H9 (cell line): ENCODE data around the gene PTK6. TPM values are rescaled to one million over a fixed set of nuclear protein-coding genes. Genes with fewer than 3 reads are reported as not detected.

Experiments
- DNase-seq: peaks from one replicate; pipeline ENCODE4 v3.0.0-alpha.2; 2017
- H2AFZ ChIP-seq: one replicate; pipeline ENCODE4 v1.6.1; 2013; ENCODE audit warnings: mild to moderate bottlenecking, low read length, control low read depth, moderate library complexity
- H2AK5ac ChIP-seq: 2 replicates; pipeline ENCODE4 v1.6.1; 2013; ENCODE audit warnings: low read length, control low read depth, mixed read lengths; ENCODE audit not compliant: insufficient read length
- H2BK120ac ChIP-seq: one replicate; pipeline ENCODE4 v1.6.1; 2013; ENCODE audit warnings: low read depth, mild to moderate bottlenecking, low read length, control low read depth, inconsistent platforms; ENCODE audit not compliant: poor library complexity, severe bottlenecking
- H2BK12ac ChIP-seq: 2 replicates; pipeline ENCODE4 v1.6.1; 2013; ENCODE audit warnings: low read length, control low read depth, mixed read lengths, low read depth; ENCODE audit not compliant: insufficient read length
- H2BK15ac ChIP-seq: 2 replicates; pipeline ENCODE4 v1.6.1; 2013; ENCODE audit warnings: low read depth, low read length, control low read depth
- H2BK20ac ChIP-seq: one replicate; pipeline ENCODE4 v1.6.1; 2013; ENCODE audit warnings: low read depth, mild to moderate bottlenecking, low read length, control low read depth, inconsistent platforms; ENCODE audit not compliant: poor library complexity, severe bottlenecking
- H2BK5ac ChIP-seq: 2 replicates; pipeline ENCODE4 v1.6.1; 2013; ENCODE audit warnings: low read length, control low read depth, mixed read lengths; ENCODE audit not compliant: insufficient read length
- H3K14ac ChIP-seq: 2 replicates; pipeline ENCODE4 v1.6.1; 2013; ENCODE audit warnings: low read length, control low read depth; ENCODE audit not compliant: insufficient read depth
- H3K18ac ChIP-seq: 2 replicates; pipeline ENCODE4 v1.6.1; 2013; ENCODE audit warnings: low read depth, mild to moderate bottlenecking, mixed read lengths, low read length, control low read depth; ENCODE audit not compliant: insufficient read length
- H3K23ac ChIP-seq: 2 replicates; pipeline ENCODE4 v1.6.1; 2013; ENCODE audit warnings: low read length, control low read depth, mixed read lengths, low read depth; ENCODE audit not compliant: insufficient read length
- H3K23me2 ChIP-seq: 2 replicates; pipeline ENCODE4 v1.6.1; 2013; ENCODE audit warnings: low read depth, mild to moderate bottlenecking, mixed read lengths, low read length, control low read depth; ENCODE audit not compliant: insufficient read length, poor library complexity, severe bottlenecking
- H3K27ac ChIP-seq: 2 replicates; pipeline ENCODE4 v1.5.1; 2013; ENCODE audit warnings: low read length, control low read depth, mixed read lengths, low read depth; ENCODE audit not compliant: insufficient read length
- H3K27me3 ChIP-seq: 2 replicates; pipeline ENCODE4 v1.6.1; 2013; ENCODE audit warnings: low read length, control low read depth, inconsistent platforms; ENCODE audit not compliant: insufficient read depth
- H3K4ac ChIP-seq: 2 replicates; pipeline ENCODE4 v1.6.1; 2013; ENCODE audit warnings: low read depth, mild to moderate bottlenecking, control low read depth, inconsistent platforms, low read length, moderate library complexity
- H3K4me1 ChIP-seq: 2 replicates; pipeline ENCODE4 v1.6.1; 2013; ENCODE audit warnings: low read length, control low read depth, inconsistent platforms; ENCODE audit not compliant: insufficient read depth
- H3K4me2 ChIP-seq: 2 replicates; pipeline ENCODE4 v1.6.1; 2013; ENCODE audit warnings: low read length, control low read depth, mixed read lengths; ENCODE audit not compliant: insufficient read length, insufficient read depth
- H3K56ac ChIP-seq: 2 replicates; pipeline ENCODE4 v1.6.1; 2013; ENCODE audit warnings: low read depth, mild to moderate bottlenecking, mixed read lengths, low read length, control low read depth; ENCODE audit not compliant: insufficient read length
- H3K79me1 ChIP-seq: 2 replicates; pipeline ENCODE4 v1.6.1; 2013; ENCODE audit warnings: low read depth, mild to moderate bottlenecking, moderate library complexity, low read length, control low read depth, inconsistent platforms; ENCODE audit not compliant: insufficient read depth, poor library complexity, severe bottlenecking
- H3K79me2 ChIP-seq: 2 replicates; pipeline ENCODE4 v1.6.1; 2013; ENCODE audit warnings: low read length, control low read depth, inconsistent platforms; ENCODE audit not compliant: insufficient read depth
- H3K9ac ChIP-seq: 2 replicates; pipeline ENCODE4 v1.6.1; 2013; ENCODE audit warnings: low read length, control low read depth, mixed read lengths; ENCODE audit not compliant: insufficient read length; ENCODE audit errors: extremely low read depth
- H3K9me3 ChIP-seq: one replicate; pipeline ENCODE4 v1.6.1; 2013; ENCODE audit warnings: low read depth, low read length, inconsistent platforms; ENCODE audit not compliant: control insufficient read depth
- H3T11ph ChIP-seq: one replicate; pipeline ENCODE4 v1.6.1; 2013; ENCODE audit warnings: mild to moderate bottlenecking, low read length, control low read depth, inconsistent platforms
- H4K20me1 ChIP-seq: one replicate; pipeline ENCODE4 v1.6.1; 2013; ENCODE audit not compliant: control insufficient read depth, insufficient read length, insufficient read depth
- H4K5ac ChIP-seq: 2 replicates; pipeline ENCODE4 v1.6.1; 2013; ENCODE audit warnings: low read depth, mild to moderate bottlenecking, mixed read lengths, low read length, control low read depth; ENCODE audit not compliant: insufficient read length
- H4K8ac ChIP-seq: replicated peaks from 2 replicates; pipeline ENCODE4 v1.6.1; 2013; ENCODE audit warnings: low read length, control low read depth, mixed read lengths, low read depth; ENCODE audit not compliant: insufficient read length
- H4K91ac ChIP-seq: 2 replicates; pipeline ENCODE4 v1.6.1; 2013; ENCODE audit warnings: low read depth, mild to moderate bottlenecking, moderate library complexity, mixed read lengths, low read length, control low read depth; ENCODE audit not compliant: insufficient read length
- H3K27ac Mint-ChIP-seq, 3 experiments: 2 replicates in 2 of 3; 3 replicates in 1 of 3; pipeline ENCODE4 v1.8.0; 2020 to 2021; ENCODE audit warnings: mixed read lengths in 3 of 3, mild to moderate bottlenecking in 1 of 3, moderate library complexity in 1 of 3
- H3K27me3 Mint-ChIP-seq: 2 replicates; pipeline ENCODE4 v1.8.0; 2021; ENCODE audit warnings: low read depth, mild to moderate bottlenecking, moderate library complexity, mixed read lengths
- H3K36me3 Mint-ChIP-seq, 3 experiments: 2 replicates in 2 of 3; 3 replicates in 1 of 3; pipeline ENCODE4 v1.8.0; 2020 to 2021; ENCODE audit warnings: low read depth in 3 of 3, mixed read lengths in 3 of 3; ENCODE audit not compliant: insufficient read depth in 1 of 3
- H3K4me1 Mint-ChIP-seq, 2 experiments: 2 replicates each; pipeline ENCODE4 v1.8.0; 2020; ENCODE audit warnings: mixed read lengths in 2 of 2
- H3K4me3 Mint-ChIP-seq, 2 experiments: 2 replicates in 1 of 2; 3 replicates in 1 of 2; pipeline ENCODE4 v1.8.0; 2020 to 2021; ENCODE audit warnings: mild to moderate bottlenecking in 2 of 2, mixed read lengths in 2 of 2, moderate library complexity in 1 of 2
- H3K9me3 Mint-ChIP-seq, 2 experiments: 2 replicates in 1 of 2; 3 replicates in 1 of 2; pipeline ENCODE4 v1.8.0; 2020; ENCODE audit warnings: mild to moderate bottlenecking in 2 of 2, mixed read lengths in 2 of 2, moderate library complexity in 1 of 2
- CTCF ChIP-seq: fragments of 200-600 bp; sonication (generic); conservative IDR thresholded peaks from 3 replicates; pipeline ENCODE4 v1.8.0; 2021; ENCODE audit warnings: antibody characterized with exemption, mild to moderate bottlenecking
- WGBS: extraction: QIAGEN DNeasy Blood & Tissue Kit; methylation state at CpG from one replicate; pipeline ENCODE4 v1.1.7; 2013; ENCODE audit warnings: missing lambda C conversion rate, low lambda C conversion rate, mixed read lengths; ENCODE audit not compliant: insufficient read length; ENCODE audit errors: extremely low coverage; 5-methylcytosine and 5-hydroxymethylcytosine counted together
- total RNA-seq: library from RNA; stranded (reverse); gene quantifications from 2 replicates; pipeline ENCODE4 v1.2.1, GENCODE V29; 2021

Gene PTK6
- total RNA-seq, 1 experiment from 2014 or later = 0.46 TPM

- no peak for DNase-seq
- no peak overlapping the region for H2BK12ac ChIP-seq
- Mint-ChIP-seq H3K27ac (no peak overlapping the region), H3K9me3 (no peaks in the 10 kb centered on the region), H3K4me1 (peaks cover 22 to 40% of the 10 kb centered on the region in 2 experiments), H3K27me3 (no peaks in the 10 kb centered on the region), H3K4me3 (no peak overlapping the region; a peak in 1 of 5 replicates), H3K36me3 (no peaks in the 10 kb centered on the region; a peak in 1 of 7 replicates)
- no CpG with 5 or more reads among the region's 25 CpGs for WGBS
- no peak overlapping the region for H2BK15ac ChIP-seq
- H2BK120ac ChIP-seq = no peak overlapping the region
- no peak overlapping the region for H3K9ac ChIP-seq
- no peak overlapping the region for H3K23ac ChIP-seq
- H3K27me3 ChIP-seq = no peaks in the 10 kb centered on the region
- H3K4me2 ChIP-seq = no peak overlapping the region
- no peak overlapping the region for H2AFZ ChIP-seq
- no peak overlapping the region for H4K8ac ChIP-seq
- no peak overlapping the region for H2AK5ac ChIP-seq
- TF ChIP-seq CTCF = no peak
- H3T11ph ChIP-seq = no peak overlapping the region
- no peak overlapping the region for H2BK5ac ChIP-seq
- H4K91ac ChIP-seq = no peak overlapping the region
- peaks cover 4% of the 10 kb centered on the region for H3K23me2 ChIP-seq
- no peaks in the 10 kb centered on the region; the same call in 1 of the 2 replicates for H3K4me1 ChIP-seq
- no peak overlapping the region for H4K5ac ChIP-seq
- H3K18ac ChIP-seq = no peak overlapping the region
- no peaks in the 10 kb centered on the region for H3K79me1 ChIP-seq
- no peak overlapping the region for H2BK20ac ChIP-seq
- peaks cover 3% of the 10 kb centered on the region for H4K20me1 ChIP-seq
- no peaks in the 10 kb centered on the region for H3K79me2 ChIP-seq
- no peak overlapping the region for H3K27ac ChIP-seq
- no peak overlapping the region for H3K56ac ChIP-seq
- no peak overlapping the region for H3K14ac ChIP-seq
- no peaks in the 10 kb centered on the region for H3K9me3 ChIP-seq
- H3K4ac ChIP-seq = no peak overlapping the region
Observed at GRCh38 chr20:63549019-63549418, 11.8 kb upstream of the PTK6 start.
